ENCODE data around the gene TMEM253.

The TMEM253 gene

GRCh38 chr14:21077672-21078071 is 23.2 kb upstream of the TMEM253 start:
- H3K4me3 ChIP-seq (ENCODE audit: low read length), result no peak overlapping the region
- no peak for TF ChIP-seq CTCF (conservative IDR thresholded peaks at IDR 0.05; ENCODE audit: low read depth, low read length)
- no peak for DNase-seq (ENCODE audit: low read depth)

- TF ChIP-seq CTCF (conservative IDR thresholded peaks at IDR 0.05; ENCODE audit: low read depth, low read length), result no peak
- no peak for DNase-seq (ENCODE audit: low read depth)
- no peak overlapping the region for H3K4me3 ChIP-seq (ENCODE audit: low read length)
Measured at GRCh38 chr14:21078287-21078686, 22.6 kb upstream of the TMEM253 start.

GRCh38 chr14:21078726-21079125 is 22.1 kb upstream of the TMEM253 start:
- DNase-seq (ENCODE audit: low read depth), result no peak
- no peak for TF ChIP-seq CTCF (conservative IDR thresholded peaks at IDR 0.05; ENCODE audit: low read depth, low read length)
- H3K4me3 ChIP-seq (ENCODE audit: low read length), result no peak overlapping the region

GRCh38 chr14:21081521-21082142 is 19.2 kb upstream of the TMEM253 start:
- DNase-seq (ENCODE audit: low read depth), result no peak
- H3K4me3 ChIP-seq (ENCODE audit: low read length), result no peak overlapping the region
- no peak for TF ChIP-seq CTCF (conservative IDR thresholded peaks at IDR 0.05; ENCODE audit: low read depth, low read length)

- no peak overlapping the region for H3K4me3 ChIP-seq (ENCODE audit: low read length)
- DNase-seq (ENCODE audit: low read depth), result no peak
- no peak for TF ChIP-seq CTCF (conservative IDR thresholded peaks at IDR 0.05; ENCODE audit: low read depth, low read length)
Measured at GRCh38 chr14:21083565-21084325, 17.1 kb upstream of the TMEM253 start.

- H3K4me3 ChIP-seq (ENCODE audit: low read length), result no peak overlapping the region
- DNase-seq (ENCODE audit: low read depth), result no peak
- TF ChIP-seq CTCF (conservative IDR thresholded peaks at IDR 0.05; ENCODE audit: low read depth, low read length), result no peak
Measured at GRCh38 chr14:21084396-21084795, 16.5 kb upstream of the TMEM253 start.
